IMR-90 (cell line): ENCODE data around the gene RFT1. TPM values are rescaled to one million over a fixed set of nuclear protein-coding genes. Genes with fewer than 3 reads are reported as not detected.

Experiments used
- ATAC-seq: fragments of 200-7000 bp; cut with Tn5 transposase; 2 replicates; pipeline ENCODE4 v1.9.1; 2020; ENCODE audit warnings: low read depth, mild to moderate bottlenecking, moderate library complexity
- BruUV-seq: library from RNA; stranded (reverse); fragments of 400-500 nt; replicated peaks from 2 replicates; lab custom pipeline; 2021; lab: Mats Ljungman, UMichigan
- CTCF ChIA-PET: fragments of 300-600 bp; formaldehyde crosslinking; extraction: SDS; loops from one replicate; lab custom pipeline; 2021; ENCODE audit warnings: antibody characterized with exemption; lab: Yijun Ruan, JAX
- POLR2A ChIA-PET: fragments of 300-600 bp; sonication (Branson Sonifier 250); formaldehyde crosslinking; loops from one replicate; lab custom pipeline; 2022; ENCODE audit warnings: antibody characterized with exemption; ENCODE audit not compliant: unreplicated experiment; lab: Charles Lee
- DNase-seq: peaks from one replicate; pipeline ENCODE4 v3.0.0; 2013
- H2AFZ ChIP-seq: replicated peaks from 2 replicates; pipeline ENCODE3; 2013; ENCODE audit warnings: low read length, mild to moderate bottlenecking; ENCODE audit not compliant: poor library complexity
- H2AK5ac ChIP-seq: 2 replicates; pipeline ENCODE4 v1.6.1; 2013; ENCODE audit warnings: low read depth, low read length, inconsistent platforms
- H2AK9ac ChIP-seq: replicated peaks from 2 replicates; pipeline ENCODE3; 2013; ENCODE audit warnings: mild to moderate bottlenecking, low read depth, low read length, moderate library complexity; ENCODE audit not compliant: poor library complexity
- H2BK120ac ChIP-seq: 2 replicates; pipeline ENCODE4 v1.6.1; 2013; ENCODE audit warnings: low read depth, low read length, inconsistent platforms
- H2BK15ac ChIP-seq: 3 replicates; pipeline ENCODE4 v1.6.1; 2013; ENCODE audit warnings: low read depth, low read length, inconsistent platforms
- H2BK20ac ChIP-seq: 2 replicates; pipeline ENCODE4 v1.6.1; 2013; ENCODE audit warnings: low read depth, mild to moderate bottlenecking, inconsistent platforms, low read length, moderate library complexity
- H2BK5ac ChIP-seq: 2 replicates; pipeline ENCODE4 v1.6.1; 2013; ENCODE audit warnings: mild to moderate bottlenecking, low read depth, low read length, inconsistent platforms; ENCODE audit not compliant: poor library complexity, severe bottlenecking
- H3K14ac ChIP-seq: replicated peaks from 2 replicates; pipeline ENCODE4 v1.6.1; 2013; ENCODE audit warnings: low read depth, low read length, inconsistent platforms
- H3K18ac ChIP-seq: 2 replicates; pipeline ENCODE4 v1.6.1; 2013; ENCODE audit warnings: low read depth, low read length, control low read depth
- H3K23ac ChIP-seq: 2 replicates; pipeline ENCODE4 v1.6.1; 2013; ENCODE audit warnings: low read depth, low read length, inconsistent platforms
- H3K27ac ChIP-seq: 2 replicates; pipeline ENCODE4 v1.5.1; 2013; ENCODE audit warnings: mild to moderate bottlenecking, control low read depth, low read length; ENCODE audit not compliant: insufficient read depth
- H3K27me3 ChIP-seq: 2 replicates; pipeline ENCODE4 v1.6.1; 2013; ENCODE audit warnings: low read length; ENCODE audit not compliant: control insufficient read depth, insufficient read depth
- H3K36me3 ChIP-seq: 2 replicates; pipeline ENCODE4 v1.6.1; 2013; ENCODE audit warnings: low read length, mixed read lengths; ENCODE audit not compliant: control insufficient read depth, insufficient read depth
- H3K4ac ChIP-seq: 2 replicates; pipeline ENCODE4 v1.6.1; 2013; ENCODE audit warnings: low read depth, low read length, inconsistent platforms
- H3K4me1 ChIP-seq: 2 replicates; pipeline ENCODE4 v1.6.1; 2013; ENCODE audit warnings: low read length, mixed read lengths; ENCODE audit not compliant: control insufficient read depth, insufficient read depth
- H3K4me2 ChIP-seq: 2 replicates; pipeline ENCODE4 v1.6.1; 2013; ENCODE audit warnings: low read depth, mild to moderate bottlenecking, control low read depth, low read length, moderate library complexity
- H3K4me3 ChIP-seq: 2 replicates; pipeline ENCODE4 v1.5.1; 2013; ENCODE audit warnings: low read depth, mild to moderate bottlenecking, control low read depth, low read length, moderate library complexity; ENCODE audit not compliant: insufficient read depth
- H3K56ac ChIP-seq: 2 replicates; pipeline ENCODE4 v1.6.1; 2013; ENCODE audit warnings: low read length, inconsistent platforms; ENCODE audit not compliant: insufficient read depth; ENCODE audit errors: extremely low read depth
- H3K79me1 ChIP-seq, 2 experiments: 2 replicates each; pipeline ENCODE4 v1.6.1; 2013; ENCODE audit warnings: low read length in 2 of 2, inconsistent platforms in 1 of 2, low read depth in 1 of 2
- H3K9ac ChIP-seq: 2 replicates; pipeline ENCODE4 v1.6.1; 2013; ENCODE audit warnings: low read depth, low read length, control low read depth
- H3K9me1 ChIP-seq: 2 replicates; pipeline ENCODE4 v1.6.1; 2013; ENCODE audit warnings: low read length, inconsistent platforms; ENCODE audit not compliant: insufficient read depth
- H3K9me3 ChIP-seq: 2 replicates; pipeline ENCODE4 v1.6.1; 2013; ENCODE audit warnings: low read length; ENCODE audit not compliant: control insufficient read depth, insufficient read depth
- H4K20me1 ChIP-seq: 2 replicates; pipeline ENCODE4 v1.6.1; 2013; ENCODE audit warnings: low read length, inconsistent platforms; ENCODE audit not compliant: insufficient read depth
- H4K5ac ChIP-seq: 2 replicates; pipeline ENCODE4 v1.6.1; 2013; ENCODE audit warnings: mild to moderate bottlenecking, low read depth, low read length, control low read depth
- H4K8ac ChIP-seq, 2 experiments: 2 replicates each; pipeline ENCODE4 v1.6.1; 2013; ENCODE audit warnings: low read depth in 2 of 2, low read length in 2 of 2, control low read depth in 1 of 2, inconsistent platforms in 1 of 2
- H4K91ac ChIP-seq: 2 replicates; pipeline ENCODE4 v1.6.1; 2013; ENCODE audit warnings: low read depth, low read length, inconsistent platforms; ENCODE audit not compliant: insufficient read depth
- CTCF ChIP-seq: conservative IDR thresholded peaks from 2 replicates; pipeline ENCODE4 v1.5.1; 2012; ENCODE audit warnings: mild to moderate bottlenecking, low read depth, low read length, improper control_type of control experiment
- ELK1 ChIP-seq: fragments of 150-350 bp; IDR thresholded peaks from 2 replicates; pipeline ENCODE4 v1.6.1; 2016; ENCODE audit warnings: low read depth, mild to moderate bottlenecking, low read length, moderate library complexity, borderline replicate concordance
- FOS ChIP-seq: fragments of 150-350 bp; IDR thresholded peaks from 2 replicates; pipeline ENCODE4 v1.6.1; 2016; ENCODE audit warnings: low read depth, low read length
- MAZ ChIP-seq: IDR thresholded peaks from 2 replicates; pipeline ENCODE4 v1.6.1; 2012; ENCODE audit warnings: low read depth, mild to moderate bottlenecking, low read length, improper control_type of control experiment, moderate library complexity, borderline replicate concordance
- MXI1 ChIP-seq: IDR thresholded peaks from 2 replicates; pipeline ENCODE4 v1.6.1; 2012; ENCODE audit warnings: low read depth, mild to moderate bottlenecking, low read length, moderate library complexity, borderline replicate concordance
- NFE2L2 ChIP-seq: fragments of 150-350 bp; IDR thresholded peaks from 2 replicates; pipeline ENCODE4 v1.6.1; 2016; ENCODE audit warnings: low read depth, mild to moderate bottlenecking, low read length
- POLR2A ChIP-seq: IDR thresholded peaks from 2 replicates; pipeline ENCODE4 v1.6.1; 2012; ENCODE audit warnings: mild to moderate bottlenecking, low read depth, low read length
- RAD21 ChIP-seq: IDR thresholded peaks from 2 replicates; pipeline ENCODE4 v1.6.1; 2012; ENCODE audit warnings: low read length, improper control_type of control experiment
- RCOR1 ChIP-seq: IDR thresholded peaks from 2 replicates; pipeline ENCODE4 v1.6.1; 2012; ENCODE audit warnings: mild to moderate bottlenecking, low read length, improper control_type of control experiment; ENCODE audit not compliant: insufficient replicate concordance
- RFX5 ChIP-seq: IDR thresholded peaks from 2 replicates; pipeline ENCODE4 v1.8.0; 2012; ENCODE audit warnings: low read depth, mild to moderate bottlenecking, low read length, moderate library complexity
- SMC3 ChIP-seq: fragments of 150-350 bp; IDR thresholded peaks from 2 replicates; pipeline ENCODE4 v1.6.1; 2016; ENCODE audit warnings: low read depth, mild to moderate bottlenecking, antibody characterized with exemption, low read length, moderate library complexity
- WGBS, 2 experiments: methylation state at CpG; one replicate each; pipeline versions ENCODE4 v1.1.5 to v1.1.7; 2013; ENCODE audit warnings: missing lambda C conversion rate in 2 of 2; ENCODE audit not compliant: insufficient read length in 1 of 2; ENCODE audit errors: extremely low coverage in 2 of 2; 5-methylcytosine and 5-hydroxymethylcytosine counted together
- dilution Hi-C: fragments of 300-500 bp; cut with HindIII; formaldehyde crosslinking; loops from one replicate; pipeline ENCODE4 v1.14.3; 2018; ENCODE audit warnings: low sequenced_read_pairs; ENCODE audit not compliant: unreplicated experiment
- in situ Hi-C: fragments of 300-500 bp; cut with MboI; formaldehyde crosslinking; loops from 3 replicates; pipeline ENCODE4 v1.14.3; 2019; ENCODE audit warnings: low sequenced_read_pairs, inconsistent platforms, mixed read lengths
- intact Hi-C: fragments of 100-400 bp; cut with micrococcal nuclease; formaldehyde crosslinking; loops from 2 replicates; pipeline ENCODE4 v1.10.0; 2022
- polyA plus RNA-seq, 3 experiments: library from polyadenylated mRNA; depleted of rRNA; stranded (reverse); fragments of >200 nt; gene quantifications; 2 replicates each; pipeline ENCODE4 v1.2.3, GENCODE V29; 2012; ENCODE audit warnings: low replicate concordance in 1 of 3
- total RNA-seq: library from RNA; depleted of rRNA; stranded (reverse); fragments of >200 nt; gene quantifications from 2 replicates; pipeline ENCODE4 v1.2.3, GENCODE V29; 2012

Gene RFT1
- total and polyA plus RNA-seq, 2 of the 4 experiments (the other 2 are of a cell fraction), result 14.5 to 23.5 TPM

- peaks cover 9% of the 10 kb centered on the region; the same call in 1 of the 2 replicates for H3K4me1 ChIP-seq
- no peak overlapping the region for H3K14ac ChIP-seq
- TF ChIP-seq SMC3, result no peak
- TF ChIP-seq MAZ, result no peak
- TF ChIP-seq RCOR1, result no peak
- TF ChIP-seq FOS, result no peak
- TF ChIP-seq MXI1, result no peak
- TF ChIP-seq POLR2A, result no peak
- no peak for TF ChIP-seq RFX5
- TF ChIP-seq CTCF, result no peak
- TF ChIP-seq NFE2L2, result no peak
- no peak for TF ChIP-seq RAD21
- no peak for TF ChIP-seq ELK1
- no peak overlapping the region for H2BK20ac ChIP-seq
- whole genome bisulfite sequencing, 2 experiments, result 100% methylated on average over 3 of the region's 7 CpGs; no CpG with 5 or more reads in 1 of the 2 experiments
- H3K27me3 ChIP-seq, result no peaks in the 10 kb centered on the region
- no peak overlapping the region for H3K4ac ChIP-seq
- no peak overlapping the region for H4K8ac ChIP-seq
- H3K9ac ChIP-seq, result no peak overlapping the region
- H4K5ac ChIP-seq, result no peak overlapping the region
- H2BK15ac ChIP-seq, result no peak overlapping the region
- dilution Hi-C loops (no loop called here), in situ Hi-C loops (no loop called here), intact Hi-C loops (no loop called here)
- no peak overlapping the region for H2AFZ ChIP-seq
- CTCF ChIA-PET, result no interaction called here
- H3K9me1 ChIP-seq, result 0 out of 2 replicates have a peak, but pooled peaks cover 3% of the 10 kb centered on the region
- POLR2A ChIA-PET, result no interaction called here
- no peak overlapping the region for H2AK5ac ChIP-seq
- no peak overlapping the region for H2BK5ac ChIP-seq
- H3K27ac ChIP-seq, result no peak overlapping the region
- H2BK120ac ChIP-seq, result no peak overlapping the region
- no TSS peak for BruUV-seq
- H3K79me1 ChIP-seq, result no peaks in the 10 kb centered on the region
- no peaks in the 10 kb centered on the region; the same call in 1 of the 2 replicates for H4K20me1 ChIP-seq
- DNase-seq, result no peak
- H3K56ac ChIP-seq, result no peak overlapping the region
- no peaks in the 10 kb centered on the region for H3K9me3 ChIP-seq
- H3K4me2 ChIP-seq, result no peak overlapping the region
- ATAC-seq, result no peak
- no peak overlapping the region for H3K4me3 ChIP-seq
- H3K23ac ChIP-seq, result no peak overlapping the region
- H2AK9ac ChIP-seq, result no peak overlapping the region
- H3K18ac ChIP-seq, result no peak overlapping the region
- no peaks in the 10 kb centered on the region for H3K36me3 ChIP-seq
- no peak overlapping the region for H4K91ac ChIP-seq
Measured at GRCh38 chr3:53080612-53081205, 49.5 kb downstream of the RFT1 start.
